ES-I3 (cell line): ENCODE results near the gene DCDC2.
"Not testable (repeated sequence)": the region's sequence is repeated elsewhere in the genome, so short reads cannot be mapped to it uniquely, and the experiment has no call there.

Experiments used
- H3K36me3 ChIP-seq: 2 replicates; pipeline ENCODE4 v1.6.1; 2013; ENCODE audit warnings: mild to moderate bottlenecking, low read length, control low read depth, moderate library complexity; ENCODE audit not compliant: insufficient read depth
- H3K4me1 ChIP-seq: 2 replicates; pipeline ENCODE4 v1.6.1; 2013; ENCODE audit warnings: mild to moderate bottlenecking, control low read depth, low read length; ENCODE audit not compliant: insufficient read depth
- H3K9ac ChIP-seq: 2 replicates; pipeline ENCODE4 v1.6.1; 2013; ENCODE audit warnings: low read depth, mild to moderate bottlenecking, low read length, moderate library complexity
- H3K9me3 ChIP-seq: 2 replicates; pipeline ENCODE4 v1.6.1; 2013; ENCODE audit warnings: mild to moderate bottlenecking, low read length, moderate library complexity; ENCODE audit not compliant: control insufficient read depth, insufficient read depth

Gene DCDC2

DNA sequence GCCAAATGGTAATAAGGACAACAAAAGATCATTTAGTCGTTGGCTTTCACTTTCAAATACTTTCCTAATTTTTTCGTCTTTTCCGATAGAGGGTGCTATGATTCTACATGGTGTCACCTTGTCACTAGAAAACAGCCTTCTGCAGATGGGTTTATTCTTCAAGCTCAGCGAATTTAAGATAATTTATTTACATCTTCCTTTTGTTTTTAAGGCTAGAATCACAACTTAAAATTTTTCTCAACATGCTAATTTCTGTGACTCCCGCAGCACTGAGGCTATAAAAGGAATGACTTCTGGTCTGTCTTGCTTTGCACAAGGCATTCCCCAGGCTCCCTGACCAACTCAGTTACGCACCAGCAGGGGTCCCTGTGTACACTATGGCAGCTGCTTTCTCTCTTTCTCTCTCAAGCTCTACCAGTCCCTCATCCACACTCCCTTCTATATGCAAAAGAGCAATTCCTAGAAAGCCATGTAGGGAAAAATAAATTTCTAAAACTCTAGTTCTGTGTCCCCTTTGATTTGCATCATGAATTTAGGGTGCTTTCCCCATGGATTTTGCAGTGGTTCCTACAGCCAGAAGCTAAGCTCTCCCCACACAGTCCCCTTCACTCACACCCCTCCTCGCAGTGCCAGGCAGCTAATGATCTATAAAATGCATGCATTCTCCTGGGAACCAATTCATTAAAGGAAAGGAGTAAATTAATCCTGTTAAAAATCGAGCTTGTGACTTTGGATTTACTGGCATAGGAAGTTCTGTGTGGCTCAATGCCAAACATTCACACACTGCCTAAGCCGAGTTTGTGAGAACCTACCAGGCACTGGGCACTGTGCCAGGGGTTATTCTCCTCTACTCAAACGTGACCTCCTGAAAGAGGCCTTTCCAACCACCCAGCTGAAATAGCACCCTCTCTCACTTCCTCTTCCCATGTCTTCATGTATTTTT is 74.5 kb downstream of the DCDC2 start:
- H3K4me1 ChIP-seq = peaks cover 6% of the 10 kb centered on the region; the same call in 1 of the 2 replicates
- no peaks in the 10 kb centered on the region for H3K36me3 ChIP-seq
- H3K9ac ChIP-seq = peak overlapping the region; percentile 4; the same call in 1 of the 2 replicates
- H3K9me3 ChIP-seq = no peaks in the 10 kb centered on the region

DNA sequence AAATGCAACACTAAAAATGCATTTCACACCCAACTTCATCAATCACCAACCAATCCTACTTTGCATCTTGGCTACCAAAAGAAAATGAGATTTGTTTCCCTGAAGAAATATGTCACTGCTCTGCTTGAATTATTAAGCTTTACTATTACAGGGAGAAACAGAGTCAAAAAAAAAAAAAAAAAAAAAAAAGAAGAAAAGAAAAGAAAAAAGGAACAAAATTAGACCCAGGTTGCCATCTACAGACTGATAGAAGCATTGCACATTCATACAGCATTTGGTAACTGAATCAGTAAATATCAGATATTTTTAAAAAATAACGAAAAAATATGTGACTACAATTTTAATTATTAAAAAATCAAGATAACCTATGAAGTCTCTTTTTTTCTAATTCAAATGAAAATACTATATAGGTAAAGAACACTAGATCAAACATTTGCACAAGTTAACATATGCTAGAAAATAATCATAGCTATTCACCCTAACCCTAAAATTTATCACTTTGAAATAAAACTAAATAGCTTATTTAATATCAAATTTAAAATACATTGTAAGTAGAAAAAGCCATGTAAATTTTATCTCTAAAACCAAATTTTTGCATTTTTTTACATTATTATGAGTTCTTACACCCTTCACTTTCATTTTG is 83.3 kb downstream of the DCDC2 start:
- Histone ChIP-seq H3K9me3 (no peaks in the 10 kb centered on the region), H3K9ac (no peak overlapping the region), H3K36me3 (no peaks in the 10 kb centered on the region), H3K4me1 (no peaks in the 10 kb centered on the region)

DNA sequence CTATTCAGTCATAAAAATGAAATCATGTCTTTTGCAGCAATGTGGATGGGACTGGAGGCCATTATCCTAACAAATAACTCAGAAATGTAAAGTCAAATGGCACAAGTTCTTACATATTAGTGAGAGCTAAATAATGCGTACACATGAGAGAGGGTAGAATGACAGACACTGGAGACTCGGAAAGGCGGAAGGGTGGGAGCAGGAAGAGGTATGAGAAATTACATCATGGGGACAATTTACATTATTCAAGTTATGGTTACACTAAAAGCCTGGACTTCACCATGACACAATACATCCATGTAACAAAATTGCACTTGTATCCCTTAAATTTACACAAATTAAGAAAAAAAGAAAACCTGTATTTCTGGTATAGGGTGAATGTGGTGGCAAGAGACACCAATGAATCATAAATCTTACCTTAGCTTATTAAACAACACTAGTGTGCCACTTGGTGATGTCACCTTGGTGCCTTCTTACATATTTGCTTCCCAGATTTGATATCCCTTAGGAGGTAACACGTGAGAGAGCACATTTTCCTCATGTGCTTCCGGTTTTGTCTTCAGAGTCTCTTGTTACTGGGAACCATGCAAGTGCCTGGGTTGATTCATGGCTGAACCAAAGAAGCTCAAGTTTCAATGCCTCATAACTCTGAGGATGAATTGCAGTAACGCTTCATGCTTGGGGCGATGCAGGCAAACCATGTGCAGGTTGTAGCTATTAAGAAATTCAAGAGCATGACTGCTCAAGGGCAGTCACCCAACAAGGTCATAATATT is 84.6 kb downstream of the DCDC2 start:
- no peaks in the 10 kb centered on the region for H3K9me3 ChIP-seq
- H3K36me3 ChIP-seq = no peaks in the 10 kb centered on the region
- H3K4me1 ChIP-seq = no peaks in the 10 kb centered on the region
- no peak overlapping the region for H3K9ac ChIP-seq

DNA sequence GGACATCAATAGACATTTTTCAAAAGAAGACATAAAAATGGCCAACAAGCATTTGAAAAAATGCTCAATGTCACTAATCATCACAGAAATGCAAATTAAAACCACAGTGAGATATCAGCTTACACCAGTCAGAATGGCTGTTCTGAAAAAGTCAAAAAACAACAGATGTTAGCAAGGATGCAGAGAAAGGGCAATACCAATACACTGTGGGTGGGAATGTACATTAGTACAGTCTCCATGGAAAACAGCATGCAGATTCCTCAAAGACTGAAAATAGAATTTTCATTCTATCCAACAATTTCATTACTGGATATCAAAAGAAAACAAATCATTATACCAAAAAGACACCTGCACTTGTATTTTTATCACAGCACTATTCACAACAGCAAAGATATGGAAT is 85.3 kb downstream of the DCDC2 start:
- H3K9ac ChIP-seq = no peak overlapping the region
- H3K36me3 ChIP-seq = no peaks in the 10 kb centered on the region
- no peaks in the 10 kb centered on the region for H3K9me3 ChIP-seq
- no peaks in the 10 kb centered on the region for H3K4me1 ChIP-seq

DNA sequence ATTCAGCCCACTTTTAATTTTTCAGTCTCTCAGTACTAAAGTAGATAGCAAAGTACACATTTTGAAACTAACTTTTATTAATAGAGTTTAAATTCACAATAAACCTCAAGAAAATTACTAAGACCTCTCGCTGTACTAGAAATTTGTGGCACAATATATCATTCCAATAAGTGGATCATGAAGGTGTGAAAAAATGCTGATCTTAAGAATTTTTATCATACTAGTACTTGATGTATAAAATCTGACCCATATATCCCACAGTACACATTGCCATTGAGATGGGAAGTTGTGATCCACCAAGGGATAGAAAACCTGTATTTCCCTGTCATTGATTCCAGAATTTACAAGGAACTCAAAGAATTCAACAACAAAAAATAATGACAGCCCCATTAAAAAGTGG is 85.7 kb downstream of the DCDC2 start:
- Histone ChIP-seq H3K36me3 (no peaks in the 10 kb centered on the region), H3K9me3 (no peaks in the 10 kb centered on the region), H3K9ac (no peak overlapping the region), H3K4me1 (no peaks in the 10 kb centered on the region)

DNA sequence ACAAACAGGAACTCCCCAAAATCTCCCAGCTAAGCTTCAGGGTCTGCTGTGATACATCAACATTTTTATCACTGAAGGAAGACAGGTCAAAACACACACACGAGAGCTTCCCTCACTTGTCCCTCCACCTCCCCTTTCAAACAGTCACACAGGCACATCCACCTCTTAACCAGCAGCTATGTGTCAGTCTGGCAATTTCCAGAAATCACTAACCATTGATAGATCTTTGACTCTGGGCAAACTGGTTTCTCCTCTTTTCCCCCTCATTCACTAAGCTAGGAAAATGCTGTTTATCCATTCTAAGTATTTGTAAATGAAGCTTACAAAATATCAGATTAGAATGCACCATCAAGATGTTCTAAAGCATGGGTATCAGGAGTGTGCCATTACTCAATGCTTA is 87.8 kb downstream of the DCDC2 start:
- H3K9ac ChIP-seq = no peak overlapping the region
- no peaks in the 10 kb centered on the region for H3K9me3 ChIP-seq
- no peaks in the 10 kb centered on the region for H3K36me3 ChIP-seq
- H3K4me1 ChIP-seq = no peaks in the 10 kb centered on the region

DNA sequence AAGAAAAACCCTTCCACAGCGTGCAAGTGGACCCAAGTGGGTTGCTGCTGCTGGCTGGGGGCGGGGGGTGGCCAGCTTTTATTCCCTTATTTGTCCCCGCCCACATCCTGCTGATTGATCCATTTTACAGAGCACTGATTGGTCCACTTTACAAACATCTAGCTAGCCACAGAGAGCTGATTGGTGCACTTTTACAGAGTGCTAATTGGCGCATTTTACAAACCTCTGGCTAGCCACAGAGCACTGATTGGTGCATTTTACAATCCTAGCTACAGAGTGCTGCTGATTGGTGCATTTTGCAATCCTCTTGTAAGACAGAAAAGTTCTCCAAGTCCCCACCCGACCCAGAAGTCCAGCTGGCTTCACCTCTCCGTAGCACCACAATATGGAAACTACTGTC is 99.6 kb downstream of the DCDC2 start:
- not testable (repeated sequence) for H3K36me3 ChIP-seq, H3K4me1 ChIP-seq, H3K9me3 ChIP-seq, H3K9ac ChIP-seq

DNA sequence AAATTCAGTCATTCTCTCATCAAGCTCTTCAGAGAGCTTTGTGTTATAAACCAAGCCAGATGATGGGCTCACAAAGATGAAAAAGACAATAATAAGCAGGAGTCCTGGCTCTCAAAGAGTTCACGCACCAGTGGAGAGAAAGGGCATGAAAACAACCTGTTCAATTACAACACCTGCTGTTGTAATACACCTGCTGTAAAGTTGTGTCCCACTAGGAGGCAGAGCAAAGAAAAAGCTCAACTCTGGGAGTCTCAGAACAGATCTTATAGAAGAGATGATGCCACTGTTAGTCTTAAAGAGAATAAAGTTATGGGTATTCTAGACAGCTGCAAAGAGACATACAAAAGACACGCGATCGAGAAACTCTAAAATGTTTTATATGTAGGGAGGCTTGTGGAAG is 100.6 kb downstream of the DCDC2 start:
- Histone ChIP-seq H3K4me1 (peaks cover 4% of the 10 kb centered on the region; the same call in 1 of the 2 replicates), H3K9me3 (peaks cover 4% of the 10 kb centered on the region; the same call in 1 of the 2 replicates), H3K36me3 (no peaks in the 10 kb centered on the region), H3K9ac (no peak overlapping the region)

DNA sequence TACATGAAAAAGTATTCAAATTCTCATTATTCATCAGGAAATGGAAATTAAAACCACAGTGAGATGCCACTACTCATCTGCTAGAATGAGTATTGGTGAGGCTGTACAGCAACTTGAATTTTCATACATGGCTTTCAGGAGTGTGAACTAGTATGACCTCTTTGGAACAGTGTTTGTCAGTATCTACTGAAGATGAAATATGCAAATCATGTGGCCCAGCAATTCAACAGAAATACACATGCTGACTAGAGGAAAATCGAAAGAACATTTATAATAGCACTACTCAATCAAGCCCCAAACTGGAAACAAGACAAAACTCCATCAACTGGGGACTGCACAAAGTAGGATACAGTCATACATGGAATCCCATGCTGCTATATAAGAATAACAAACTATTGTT is 102.2 kb downstream of the DCDC2 start:
- Histone ChIP-seq H3K36me3 (no peaks in the 10 kb centered on the region), H3K9ac (no peak overlapping the region), H3K9me3 (peaks cover 4% of the 10 kb centered on the region; the same call in 1 of the 2 replicates), H3K4me1 (peaks cover 7% of the 10 kb centered on the region; the same call in 1 of the 2 replicates)

DNA sequence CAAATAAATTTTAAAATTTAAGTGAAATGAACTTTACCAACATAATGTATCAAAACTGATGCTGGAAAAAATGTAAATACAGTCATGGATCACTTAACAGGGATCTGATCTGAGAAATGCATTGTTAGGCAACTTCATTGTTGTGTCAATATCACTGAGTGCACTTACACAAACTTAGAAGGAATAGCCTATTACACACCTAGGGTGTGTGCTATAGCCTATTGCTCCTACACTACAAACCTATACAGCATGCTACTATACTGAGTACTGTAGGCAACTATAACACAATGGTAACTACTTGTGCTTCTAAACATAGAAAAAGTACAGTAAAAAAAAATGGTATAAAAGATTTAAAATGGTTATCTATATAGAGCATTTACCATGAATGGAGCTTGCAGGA is 104.5 kb downstream of the DCDC2 start:
- H3K9ac ChIP-seq = no peak overlapping the region
- peaks cover 7% of the 10 kb centered on the region; the same call in 1 of the 2 replicates for H3K4me1 ChIP-seq
- peaks cover 4% of the 10 kb centered on the region; the same call in 1 of the 2 replicates for H3K9me3 ChIP-seq

DNA sequence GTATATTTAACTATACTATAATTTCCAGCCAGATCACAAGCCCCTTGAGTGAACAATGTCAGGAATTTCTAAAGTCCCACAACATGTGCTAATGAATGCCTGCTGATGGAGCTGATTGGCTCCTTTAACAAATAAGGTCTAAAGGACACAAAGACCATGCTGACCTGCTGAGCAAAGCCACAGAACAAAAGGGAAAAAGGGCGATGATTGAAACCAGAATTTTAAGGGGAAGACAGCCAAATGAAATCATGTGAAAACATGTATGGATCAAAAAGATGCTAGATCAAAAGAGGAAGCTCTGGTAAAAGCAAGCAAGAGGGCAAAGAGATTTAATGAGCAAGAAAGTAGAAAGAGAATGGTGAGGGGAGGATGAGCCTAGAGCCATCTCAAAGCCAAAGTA is 105.6 kb downstream of the DCDC2 start:
- Histone ChIP-seq H3K9ac (no peak overlapping the region), H3K4me1 (peaks cover 7% of the 10 kb centered on the region; the same call in 1 of the 2 replicates), H3K36me3 (no peaks in the 10 kb centered on the region), H3K9me3 (peaks cover 4% of the 10 kb centered on the region; the same call in 1 of the 2 replicates)

More for the DNA sequence above, 104.5 kb downstream of the DCDC2 start:
- no peaks in the 10 kb centered on the region for H3K36me3 ChIP-seq

DNA sequence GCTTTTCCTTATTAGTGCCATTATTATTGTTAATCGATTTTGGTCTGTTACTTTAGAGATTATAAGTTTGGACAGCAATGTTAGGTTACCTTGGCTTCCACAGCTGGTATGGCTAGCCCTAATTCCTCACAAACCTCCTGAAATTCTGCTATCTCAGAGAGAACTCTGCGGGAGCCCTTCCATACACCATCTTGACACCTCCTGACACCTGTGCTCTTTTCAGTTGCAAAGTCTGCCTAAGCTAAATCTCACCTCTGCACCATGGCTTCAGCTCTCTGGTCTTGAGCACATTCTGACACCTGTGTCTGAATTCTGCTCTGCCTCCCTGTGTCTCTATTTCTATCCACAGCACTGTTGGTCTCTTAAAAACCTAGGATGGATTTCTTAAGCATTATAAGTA is 106.5 kb downstream of the DCDC2 start:
- H3K9ac ChIP-seq = no peak overlapping the region
- H3K4me1 ChIP-seq = peaks cover 7% of the 10 kb centered on the region; the same call in 1 of the 2 replicates
- no peaks in the 10 kb centered on the region for H3K36me3 ChIP-seq
- H3K9me3 ChIP-seq = peaks cover 4% of the 10 kb centered on the region; the same call in 1 of the 2 replicates

DNA sequence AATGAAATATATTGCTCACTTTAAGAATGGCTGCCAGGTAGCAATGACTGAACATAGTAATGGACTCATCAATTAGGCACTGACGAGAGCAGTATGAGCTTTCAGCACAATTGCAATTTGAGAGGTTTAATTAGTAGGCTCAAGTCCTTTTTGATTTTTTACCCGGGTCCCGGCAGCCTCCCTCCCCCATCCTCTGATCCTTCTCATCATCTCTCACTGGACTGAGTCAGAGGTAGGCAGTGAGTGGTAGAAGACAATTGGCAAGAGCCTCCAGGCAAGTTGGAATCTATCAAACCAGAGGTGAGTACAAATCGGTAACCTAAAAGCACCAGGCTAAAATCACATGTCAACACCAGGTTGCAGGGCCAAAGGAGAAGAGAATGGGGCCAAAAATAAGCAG is 107.9 kb downstream of the DCDC2 start:
- H3K9ac ChIP-seq = no peak overlapping the region
- H3K9me3 ChIP-seq = peaks cover 4% of the 10 kb centered on the region; the same call in 1 of the 2 replicates
- H3K4me1 ChIP-seq = peaks cover 7% of the 10 kb centered on the region; the same call in 1 of the 2 replicates
- H3K36me3 ChIP-seq = no peaks in the 10 kb centered on the region

DNA sequence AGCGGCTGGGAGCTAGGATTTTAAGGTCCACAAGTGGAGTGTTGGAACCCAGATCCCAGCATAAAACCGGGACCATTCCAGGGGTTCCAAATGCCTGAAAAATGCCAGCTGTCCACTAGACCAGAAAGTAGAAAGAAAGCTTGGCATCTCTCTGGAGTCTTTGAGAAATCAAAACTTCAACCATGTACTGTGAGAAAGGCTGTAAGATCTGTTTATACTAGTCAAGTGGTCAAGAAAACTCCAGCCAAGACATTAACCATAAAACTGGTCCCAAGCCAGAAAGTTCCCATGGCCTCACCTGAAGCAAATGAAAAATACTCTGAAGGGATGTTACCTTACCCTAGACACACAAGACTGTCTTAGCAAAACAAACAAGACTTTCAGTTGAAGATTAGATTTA is 112.6 kb downstream of the DCDC2 start:
- no peaks in the 10 kb centered on the region for H3K9me3 ChIP-seq
- no peaks in the 10 kb centered on the region for H3K36me3 ChIP-seq
- no peak overlapping the region for H3K9ac ChIP-seq
- H3K4me1 ChIP-seq = no peaks in the 10 kb centered on the region
